K562 (cell line): ENCODE results near the gene TSPAN18. TPM values are rescaled to one million over a fixed set of nuclear protein-coding genes. Genes with fewer than 3 reads are reported as not detected.

Experiments used
- ATAC-seq: fragments of 200-7000 bp; cut with Tn5 transposase; 3 replicates; pipeline ENCODE4 v1.9.1; 2020; ENCODE audit warnings: moderate library complexity
- BruUV-seq: library from RNA; stranded (reverse); fragments of 400-500 nt; replicated peaks from 2 replicates; lab custom pipeline; 2021; lab: Mats Ljungman, UMichigan
- CTCF ChIA-PET: fragments of 300-600 bp; formaldehyde crosslinking; extraction: SDS; loops from one replicate; lab custom pipeline; 2021; ENCODE audit warnings: low intra/inter-chr PET ratio; lab: Yijun Ruan, JAX
- POLR2A ChIA-PET: fragments of 300-600, 350-650 bp; sonication (Branson Sonifier 250); formaldehyde crosslinking; extraction: SDS; loops from one replicate; lab custom pipeline; 2021; ENCODE audit warnings: antibody characterized with exemption, inconsistent platforms; lab: Yijun Ruan, JAX
- DNase-seq, 4 experiments: peaks; one replicate each; pipeline versions ENCODE4 v3.0.0 to v3.0.0-alpha.2; 2011 to 2018; ENCODE audit warnings: low spot score in 3 of 4, mixed read lengths in 3 of 4; ENCODE audit errors: extremely low read depth in 1 of 4
- FAIRE-seq: peaks from 2 replicates; lab custom pipeline; 2011; peaks lifted over from hg19 to GRCh38; lab: Jason Lieb, UNC
- H2AFZ ChIP-seq: 2 replicates; pipeline ENCODE4 v1.6.0; 2011; ENCODE audit warnings: low read depth, low read length, control low read depth, inconsistent platforms
- H3K27ac ChIP-seq: fragments of 200-600 bp; 3 replicates; pipeline ENCODE4 v1.8.0; 2011; ENCODE audit warnings: low read depth, mild to moderate bottlenecking, control low read depth, inconsistent platforms, low read length, moderate library complexity, mixed read lengths; ENCODE audit errors: extremely low read depth
- H3K27me3 ChIP-seq, 2 experiments: fragments of 300-600 bp in 1 of 2; 2 replicates in 1 of 2; 3 replicates in 1 of 2; pipeline versions ENCODE4 v1.6.0 to v1.8.0; 2011; ENCODE audit warnings: inconsistent platforms in 2 of 2, low read length in 2 of 2, mild to moderate bottlenecking in 1 of 2, mixed read lengths in 1 of 2, moderate library complexity in 1 of 2; ENCODE audit not compliant: control insufficient read depth in 2 of 2, insufficient read depth in 2 of 2
- H3K36me3 ChIP-seq: fragments of 300-600 bp; 3 replicates; pipeline ENCODE4 v1.8.0; 2011; ENCODE audit warnings: mild to moderate bottlenecking, low read length, inconsistent platforms; ENCODE audit not compliant: control insufficient read depth, insufficient read depth
- H3K4me1 ChIP-seq, 2 experiments: fragments of 200-600 bp in 1 of 2; replicated peaks in 1 of 2; 2 replicates in 1 of 2; 3 replicates in 1 of 2; pipeline versions ENCODE4 v1.5.1 to v1.8.0; 2011; ENCODE audit warnings: inconsistent platforms in 2 of 2, low read length in 2 of 2, mild to moderate bottlenecking in 1 of 2, mixed read lengths in 1 of 2, moderate library complexity in 1 of 2; ENCODE audit not compliant: control insufficient read depth in 2 of 2, insufficient read depth in 2 of 2
- H3K4me2 ChIP-seq: 2 replicates; pipeline ENCODE4 v1.6.1; 2011; ENCODE audit warnings: low read length, control low read depth, inconsistent platforms, mixed read lengths; ENCODE audit not compliant: insufficient read depth
- H3K4me3 ChIP-seq: fragments of 200-600 bp; sonication (generic), shearing (Covaris generic); 2 replicates; pipeline ENCODE4 v1.5.1; 2016; ENCODE audit warnings: control low read depth, inconsistent platforms
- H3K79me2 ChIP-seq: fragments of 200-600 bp; 3 replicates; pipeline ENCODE4 v1.8.0; 2011; ENCODE audit warnings: low read length, inconsistent platforms; ENCODE audit not compliant: control insufficient read depth, insufficient read depth
- H3K9ac ChIP-seq, 2 experiments: 2 replicates each; pipeline versions ENCODE4 v1.6.0 to v1.6.1; 2011; ENCODE audit warnings: low read depth in 2 of 2, low read length in 2 of 2, control low read depth in 1 of 2, inconsistent platforms in 1 of 2, mild to moderate bottlenecking in 1 of 2, mixed read lengths in 1 of 2; ENCODE audit not compliant: insufficient read depth in 1 of 2
- H3K9me1 ChIP-seq: one replicate; pipeline ENCODE4 v1.6.0; 2011; ENCODE audit warnings: inconsistent platforms, mild to moderate bottlenecking, low read length, moderate library complexity; ENCODE audit not compliant: control insufficient read depth, insufficient read depth
- H3K9me3 ChIP-seq: replicated peaks from 2 replicates; pipeline ENCODE4 v1.5.1; 2011; ENCODE audit warnings: low read depth, low read length, inconsistent platforms; ENCODE audit not compliant: control insufficient read depth, insufficient read depth
- H4K20me1 ChIP-seq: replicated peaks from 2 replicates; pipeline ENCODE4 v1.6.1; 2011; ENCODE audit warnings: low read length, inconsistent platforms, mixed read lengths; ENCODE audit not compliant: control insufficient read depth, insufficient read depth
- CBFA2T3 ChIP-seq: fragments of 450-650 bp; IDR thresholded peaks from 2 replicates; pipeline ENCODE4 v1.6.1; 2017
- MAFF ChIP-seq: IDR thresholded peaks from 2 replicates; pipeline ENCODE4 v1.6.1; 2012; ENCODE audit warnings: low read length, improper control_type of control experiment
- PHF21A ChIP-seq: fragments of 450-650 bp; IDR thresholded peaks from 2 replicates; pipeline ENCODE4 v1.6.1; 2017; ENCODE audit warnings: low read depth, borderline replicate concordance
- ZNF143 ChIP-seq: sonication (generic); formaldehyde crosslinking; IDR thresholded peaks from 2 replicates; pipeline ENCODE4 v1.9.0; 2022; ENCODE audit warnings: mild to moderate bottlenecking, missing genetic modification reagents
- ZNF175 ChIP-seq: fragments of 200-800 bp; sonication (Bioruptor generic); IDR thresholded peaks from 2 replicates; pipeline ENCODE4 v1.6.1; 2016; ENCODE audit warnings: low read depth, mild to moderate bottlenecking, missing genetic modification characterization, missing compliant biosample characterization
- WGBS: fragments of 100-300 bp; shearing (Covaris generic); methylation state at CpG from one replicate; pipeline ENCODE4 v1.1.6; 2016; ENCODE audit warnings: low coverage, mixed read lengths; ENCODE audit not compliant: insufficient coverage; ENCODE audit errors: missing lambda C conversion rate; 5-methylcytosine and 5-hydroxymethylcytosine counted together
- in situ Hi-C: fragments of 300-500 bp; cut with MboI; formaldehyde crosslinking; loops from 4 replicates; pipeline ENCODE4 v1.15.0; 2018; ENCODE audit warnings: inconsistent platforms, mixed read lengths
- intact Hi-C: fragments of 100-400 bp; cut with micrococcal nuclease; formaldehyde crosslinking; loops from 2 replicates; pipeline ENCODE4 v1.14.2; 2022
- polyA plus RNA-seq, 8 experiments: library from polyadenylated mRNA; depleted of rRNA in 4 of 8; stranded (reverse) in 5 of 8; unstranded in 3 of 8; fragments of >200 nt; fragmentation: Nextera tagmentation in 2 of 8; fragmentation: Illumina TruSeq in 1 of 8; extraction: Ambion mirVana in 2 of 8; extraction: Trizol in 1 of 8; gene quantifications; 2 replicates each; pipeline versions ENCODE4 v1.2.1 to v1.2.3, GENCODE V29; 2011 to 2014; ENCODE audit warnings: inconsistent platforms in 1 of 8, missing spikeins in 1 of 8
- total RNA-seq, 7 experiments: library from RNA; depleted of rRNA in 6 of 7; stranded (reverse); fragments of >200 nt in 6 of 7; fragmentation: Illumina TruSeq in 2 of 7; extraction: Trizol in 2 of 7; gene quantifications; 2 replicates each; pipeline versions ENCODE4 v1.2.1 to v1.2.3, GENCODE V29; 2011 to 2021; ENCODE audit warnings: low replicate concordance in 1 of 7
- TF ChIP-seq, protein P1 (sequence below): fragments of 450-650 bp; IDR thresholded peaks from 2 replicates; pipeline ENCODE4 v1.6.1; 2018; ENCODE audit warnings: mild to moderate bottlenecking, low read depth; ENCODE audit not compliant: partially characterized antibody
- TF ChIP-seq, protein P2 (sequence below): IDR thresholded peaks from 3 replicates; pipeline ENCODE4 v1.6.1; 2011; ENCODE audit warnings: borderline replicate concordance, mild to moderate bottlenecking, moderate library complexity; ENCODE audit not compliant: insufficient read length; ENCODE audit errors: extremely low read depth
- TF ChIP-seq, protein P3 (sequence below), 2 experiments: fragments of 450-650 bp in 1 of 2; sonication (generic) in 1 of 2; formaldehyde crosslinking in 1 of 2; IDR thresholded peaks; 2 replicates each; pipeline versions ENCODE4 v1.7.1 to v1.9.0; 2016 to 2022; ENCODE audit warnings: inconsistent platforms in 1 of 2, mild to moderate bottlenecking in 1 of 2, missing genetic modification reagents in 1 of 2

Gene TSPAN18
- total and polyA plus RNA-seq, 9 of the 15 experiments (the other 6 are each of a cell fraction or from before 2014, with no cell fraction given), result 0.17 to 0.35 (median 0.22) TPM; not detected in 4

DNA sequence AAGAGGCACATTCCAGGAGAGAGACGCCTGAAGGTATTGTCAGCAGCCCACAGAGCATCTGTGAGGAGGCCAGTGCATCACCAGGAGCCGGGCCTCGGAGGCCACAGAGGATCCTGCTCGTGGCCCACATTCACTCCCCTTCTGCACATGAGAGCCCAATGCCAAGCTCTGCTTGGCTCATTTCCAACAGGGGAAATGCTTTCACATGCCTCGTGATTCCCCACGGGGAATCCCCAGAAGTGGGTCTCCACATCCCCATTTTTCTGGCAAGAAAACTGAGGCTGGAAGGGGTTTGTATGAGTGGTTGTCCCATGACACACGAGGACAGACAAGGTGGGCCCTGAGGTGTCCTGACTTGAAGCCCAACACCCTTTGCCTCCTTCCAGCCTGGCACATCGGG lies 189.6 kb downstream of the TSPAN18 start:
- Histone ChIP-seq H3K27me3 (peaks cover 11 to 50% of the 10 kb centered on the region in 2 experiments; a peak in 4 of 5 replicates), H3K4me1 (0 out of 5 replicates have a peak, but pooled peaks cover 0 to 3% of the 10 kb centered on the region in 2 experiments), H3K4me2 (no peak overlapping the region), H3K9me1 (no peaks in the 10 kb centered on the region), H3K9me3 (no peaks in the 10 kb centered on the region), H2AFZ (no peak overlapping the region), H3K79me2 (no peaks in the 10 kb centered on the region), H3K27ac (no peak overlapping the region), H3K9ac (no peak overlapping the region), H3K36me3 (no peaks in the 10 kb centered on the region), H3K4me3 (no peak overlapping the region), H4K20me1 (peaks cover 13% of the 10 kb centered on the region; the same call in 1 of the 2 replicates)
- 6% methylated on average over 8 of the region's 8 CpGs for WGBS
- no TSS peak for BruUV-seq
- DNase-seq (no peak), ATAC-seq (no peak), FAIRE-seq (no peak)
- ChIA-PET POLR2A (no interaction called here), CTCF (no interaction called here)
- intact Hi-C loops (no loop called here), in situ Hi-C loops (no loop called here)
- TF ChIP-seq MAFF, result no peak
- no peak for TF ChIP-seq CBFA2T3
- TF ChIP-seq, protein P1, sequence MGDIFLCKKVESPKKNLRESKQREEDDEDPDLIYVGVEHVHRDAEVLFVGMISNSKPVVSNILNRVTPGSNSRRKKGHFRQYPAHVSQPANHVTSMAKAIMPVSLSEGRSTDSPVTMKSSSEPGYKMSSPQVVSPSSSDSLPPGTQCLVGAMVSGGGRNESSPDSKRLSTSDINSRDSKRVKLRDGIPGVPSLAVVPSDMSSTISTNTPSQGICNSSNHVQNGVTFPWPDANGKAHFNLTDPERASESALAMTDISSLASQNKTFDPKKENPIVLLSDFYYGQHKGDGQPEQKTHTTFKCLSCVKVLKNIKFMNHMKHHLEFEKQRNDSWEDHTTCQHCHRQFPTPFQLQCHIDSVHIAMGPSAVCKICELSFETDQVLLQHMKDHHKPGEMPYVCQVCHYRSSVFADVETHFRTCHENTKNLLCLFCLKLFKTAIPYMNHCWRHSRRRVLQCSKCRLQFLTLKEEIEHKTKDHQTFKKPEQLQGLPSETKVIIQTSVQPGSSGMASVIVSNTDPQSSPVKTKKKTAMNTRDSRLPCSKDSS, result no peak
- TF ChIP-seq PHF21A, result no peak
- TF ChIP-seq, protein P2, sequence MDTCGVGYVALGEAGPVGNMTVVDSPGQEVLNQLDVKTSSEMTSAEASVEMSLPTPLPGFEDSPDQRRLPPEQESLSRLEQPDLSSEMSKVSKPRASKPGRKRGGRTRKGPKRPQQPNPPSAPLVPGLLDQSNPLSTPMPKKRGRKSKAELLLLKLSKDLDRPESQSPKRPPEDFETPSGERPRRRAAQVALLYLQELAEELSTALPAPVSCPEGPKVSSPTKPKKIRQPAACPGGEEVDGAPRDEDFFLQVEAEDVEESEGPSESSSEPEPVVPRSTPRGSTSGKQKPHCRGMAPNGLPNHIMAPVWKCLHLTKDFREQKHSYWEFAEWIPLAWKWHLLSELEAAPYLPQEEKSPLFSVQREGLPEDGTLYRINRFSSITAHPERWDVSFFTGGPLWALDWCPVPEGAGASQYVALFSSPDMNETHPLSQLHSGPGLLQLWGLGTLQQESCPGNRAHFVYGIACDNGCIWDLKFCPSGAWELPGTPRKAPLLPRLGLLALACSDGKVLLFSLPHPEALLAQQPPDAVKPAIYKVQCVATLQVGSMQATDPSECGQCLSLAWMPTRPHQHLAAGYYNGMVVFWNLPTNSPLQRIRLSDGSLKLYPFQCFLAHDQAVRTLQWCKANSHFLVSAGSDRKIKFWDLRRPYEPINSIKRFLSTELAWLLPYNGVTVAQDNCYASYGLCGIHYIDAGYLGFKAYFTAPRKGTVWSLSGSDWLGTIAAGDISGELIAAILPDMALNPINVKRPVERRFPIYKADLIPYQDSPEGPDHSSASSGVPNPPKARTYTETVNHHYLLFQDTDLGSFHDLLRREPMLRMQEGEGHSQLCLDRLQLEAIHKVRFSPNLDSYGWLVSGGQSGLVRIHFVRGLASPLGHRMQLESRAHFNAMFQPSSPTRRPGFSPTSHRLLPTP, result no peak
- TF ChIP-seq ZNF175 (CRISPR knock-in tag), result no peak
- no peak for TF ChIP-seq ZNF143 (CRISPR knock-in tag)
- TF ChIP-seq, protein P3, sequence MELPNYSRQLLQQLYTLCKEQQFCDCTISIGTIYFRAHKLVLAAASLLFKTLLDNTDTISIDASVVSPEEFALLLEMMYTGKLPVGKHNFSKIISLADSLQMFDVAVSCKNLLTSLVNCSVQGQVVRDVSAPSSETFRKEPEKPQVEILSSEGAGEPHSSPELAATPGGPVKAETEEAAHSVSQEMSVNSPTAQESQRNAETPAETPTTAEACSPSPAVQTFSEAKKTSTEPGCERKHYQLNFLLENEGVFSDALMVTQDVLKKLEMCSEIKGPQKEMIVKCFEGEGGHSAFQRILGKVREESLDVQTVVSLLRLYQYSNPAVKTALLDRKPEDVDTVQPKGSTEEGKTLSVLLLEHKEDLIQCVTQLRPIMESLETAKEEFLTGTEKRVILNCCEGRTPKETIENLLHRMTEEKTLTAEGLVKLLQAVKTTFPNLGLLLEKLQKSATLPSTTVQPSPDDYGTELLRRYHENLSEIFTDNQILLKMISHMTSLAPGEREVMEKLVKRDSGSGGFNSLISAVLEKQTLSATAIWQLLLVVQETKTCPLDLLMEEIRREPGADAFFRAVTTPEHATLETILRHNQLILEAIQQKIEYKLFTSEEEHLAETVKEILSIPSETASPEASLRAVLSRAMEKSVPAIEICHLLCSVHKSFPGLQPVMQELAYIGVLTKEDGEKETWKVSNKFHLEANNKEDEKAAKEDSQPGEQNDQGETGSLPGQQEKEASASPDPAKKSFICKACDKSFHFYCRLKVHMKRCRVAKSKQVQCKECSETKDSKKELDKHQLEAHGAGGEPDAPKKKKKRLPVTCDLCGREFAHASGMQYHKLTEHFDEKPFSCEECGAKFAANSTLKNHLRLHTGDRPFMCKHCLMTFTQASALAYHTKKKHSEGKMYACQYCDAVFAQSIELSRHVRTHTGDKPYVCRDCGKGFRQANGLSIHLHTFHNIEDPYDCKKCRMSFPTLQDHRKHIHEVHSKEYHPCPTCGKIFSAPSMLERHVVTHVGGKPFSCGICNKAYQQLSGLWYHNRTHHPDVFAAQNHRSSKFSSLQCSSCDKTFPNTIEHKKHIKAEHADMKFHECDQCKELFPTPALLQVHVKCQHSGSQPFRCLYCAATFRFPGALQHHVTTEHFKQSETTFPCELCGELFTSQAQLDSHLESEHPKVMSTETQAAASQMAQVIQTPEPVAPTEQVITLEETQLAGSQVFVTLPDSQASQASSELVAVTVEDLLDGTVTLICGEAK (IDR thresholded peaks at IDR 0.05), result no peak
- TF ChIP-seq, protein P3 (CRISPR knock-in tag; IDR thresholded peaks at IDR 0.05), result no peak
